Heart left ventricle (tissue), 16 donors: Measurements from ENCODE around the gene UBAP1L. TPM values are rescaled to one million over a fixed set of nuclear protein-coding genes. Genes with fewer than 3 reads are reported as not detected.

Experiments used
- ATAC-seq, 4 donors: fragments of 200-7000 bp; cut with Tn5 transposase; one replicate each; pipeline ENCODE4 v1.9.1; 2020 to 2022; ENCODE audit warnings: moderate library complexity in 4 of 4, mild to moderate bottlenecking in 3 of 4, moderate number of reproducible peaks in 1 of 4
- DNase-seq, 5 donors: peaks; one replicate each; pipeline ENCODE4 v3.0.0-alpha.2; 2020
- H3K27ac ChIP-seq, 12 donors: fragments of 200-600 bp; sonication (generic) in 4 of 12; one replicate each; pipeline versions ENCODE4 v1.5.0 to v1.8.0; 2016 to 2022; ENCODE audit warnings: mild to moderate bottlenecking in 2 of 12
- H3K27me3 ChIP-seq, 9 donors: fragments of 200-600 bp; sonication (generic) in 2 of 9; one replicate each; pipeline versions ENCODE4 v1.5.1 to v1.8.0; 2016 to 2022; ENCODE audit warnings: mild to moderate bottlenecking in 3 of 9
- H3K36me3 ChIP-seq, 9 donors: fragments of 200-600 bp; sonication (generic) in 2 of 9; one replicate each; pipeline versions ENCODE4 v1.5.0 to v1.8.0; 2018 to 2022; ENCODE audit warnings: mild to moderate bottlenecking in 2 of 9
- H3K4me1 ChIP-seq, 12 donors: fragments of 200-600 bp; sonication (generic) in 4 of 12; one replicate each; pipeline versions ENCODE4 v1.5.0 to v1.8.0; 2016 to 2022; ENCODE audit warnings: mild to moderate bottlenecking in 3 of 12
- H3K4me3 ChIP-seq, 12 donors: fragments of 200-600 bp; sonication (generic) in 4 of 12; one replicate each; pipeline versions ENCODE4 v1.5.0 to v1.8.0; 2017 to 2022; ENCODE audit warnings: mild to moderate bottlenecking in 9 of 12, moderate library complexity in 4 of 12
- H3K9me3 ChIP-seq, 12 donors: fragments of 200-600 bp; sonication (generic) in 4 of 12; one replicate each; pipeline versions ENCODE4 v1.5.0 to v1.8.0; 2016 to 2022; ENCODE audit warnings: mild to moderate bottlenecking in 1 of 12
- POLR2A ChIP-seq, 2 donors: fragments of 450-650 bp; IDR thresholded peaks; one replicate each; pipeline ENCODE4 v1.6.1; 2017; ENCODE audit warnings: antibody characterized with exemption in 2 of 2, mild to moderate bottlenecking in 2 of 2, moderate library complexity in 2 of 2
- WGBS, 4 donors: extraction: QIAGEN DNeasy Blood & Tissue Kit in 2 of 4; methylation state at CpG; one replicate each; pipeline versions ENCODE4 v1.1.5 to v1.1.7; 2013 to 2018; 5-methylcytosine and 5-hydroxymethylcytosine counted together
- intact Hi-C, 10 donors: fragments of 100-400 bp; cut with DNase I; formaldehyde crosslinking; loops; one replicate each; pipeline versions ENCODE4 v1.11.1 to v1.14.2; 2022
- polyA plus RNA-seq, 2 donors: library from polyadenylated mRNA; stranded (reverse); fragments of 200-250 nt; gene quantifications; one replicate each; pipeline ENCODE4 v1.2.3, GENCODE V29; 2013
- total RNA-seq, 9 donors: library from RNA; depleted of rRNA in 2 of 9; stranded (reverse); fragments of >200 nt in 2 of 9; fragmentation: NEBNext Ultra II Directional in 3 of 9; extraction: Animal tissue kit (Norgen Biotek cat#: 25700) in 3 of 9; gene quantifications; one replicate each; pipeline versions ENCODE4 v1.1.0 to v1.2.4, GENCODE V29; 2016 to 2023
- TF ChIP-seq, protein P1 (sequence below), 12 donors: fragments of 200-600 bp; sonication (generic) in 4 of 12; IDR thresholded peaks; one replicate each; pipeline versions ENCODE4 v1.5.0 to v1.8.0; 2018 to 2022; ENCODE audit warnings: antibody characterized with exemption in 12 of 12, mild to moderate bottlenecking in 5 of 12
- donor health status: ischemic (EF 13 %, LVEDD 7.1; RV severe dilation, severe dysfunction).
- donor health status: healthy with polysubstance abuse.
- donor health status: DM: no; HTN: yes; CAD: no.
- donor health status: DM: no; HTN: no; CAD: no.
- donor health status: ischemic (EF 25% LVEDD 6.9; RV normal size, moderate dysfunction).
- donor health status: ischemic (EF 25% LVEDD 5.7; RV mildly dilated, moderate dysfunction).
- donor health status: healthy.
- donor health status: DM: yes; HTN: yes; CAD: no.
- donor health status: ischemic (EF 35%, LVEDD 5.7; RV mildly dilated, moderate dysfunction).
- donor health status: nonischemic (EF 11% LVEDD 7.7; RV severe dilation, severe dysfunction).
- donor health status: DM: yes; HTN: yes; CAD: no.
- donor health status: PGD.
- donor health status: ischemic (EF 29% LVEDD 5.4; RV normal size, mild dysfunction).
- donor health status: nonischemic (EF 23%, LVEDD 6.1; RV moderate dilation, normal function).

Gene UBAP1L
- total and polyA plus RNA-seq, 11 donors = 0.51 to 2.2 (median 1.3) TPM

DNA sequence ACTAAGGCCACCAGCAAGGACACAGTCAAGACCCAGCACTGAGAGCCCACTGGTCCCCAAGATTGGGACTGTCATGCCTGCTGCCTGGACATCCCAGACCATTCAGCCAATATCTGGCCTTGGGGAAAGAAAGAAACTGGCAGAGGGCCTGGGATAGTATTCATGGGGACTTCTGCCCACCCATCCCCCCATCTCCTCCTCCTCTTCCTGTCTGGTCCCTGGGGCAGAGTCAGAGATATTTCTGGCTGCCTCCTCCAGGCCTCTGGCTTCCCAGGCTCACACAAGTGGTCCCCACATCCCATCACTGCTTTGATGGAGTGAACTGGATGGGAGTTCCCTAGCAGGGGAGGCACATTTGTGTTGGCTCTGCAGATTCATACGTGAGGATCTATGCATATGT is 43.0 kb downstream of the UBAP1L start:
- no peak overlapping the region for H3K4me3 ChIP-seq

DNA sequence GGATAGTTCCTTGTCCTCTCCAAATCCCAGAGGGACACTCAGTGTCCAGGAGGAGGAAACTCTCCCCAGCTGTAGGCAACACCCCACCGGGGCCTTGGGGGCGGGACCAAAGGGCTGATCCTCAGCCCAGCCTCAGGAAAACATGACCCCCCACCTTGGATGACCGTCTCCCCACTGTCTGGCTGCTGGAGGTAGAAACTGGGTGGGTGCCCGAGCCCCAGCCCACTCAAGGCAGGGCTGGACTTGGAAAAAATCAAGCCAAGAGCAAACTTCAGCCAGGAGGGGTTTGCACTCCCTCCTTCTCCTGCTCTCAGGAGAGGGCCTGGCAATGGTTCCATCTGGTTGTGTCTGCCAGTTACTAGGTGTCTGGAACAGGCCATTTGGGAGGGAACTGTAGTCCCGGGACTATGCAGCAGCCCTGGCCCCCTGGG is 43.6 kb downstream of the UBAP1L start:
- H3K4me3 ChIP-seq = no peak overlapping the region
- TF ChIP-seq, protein P1, sequence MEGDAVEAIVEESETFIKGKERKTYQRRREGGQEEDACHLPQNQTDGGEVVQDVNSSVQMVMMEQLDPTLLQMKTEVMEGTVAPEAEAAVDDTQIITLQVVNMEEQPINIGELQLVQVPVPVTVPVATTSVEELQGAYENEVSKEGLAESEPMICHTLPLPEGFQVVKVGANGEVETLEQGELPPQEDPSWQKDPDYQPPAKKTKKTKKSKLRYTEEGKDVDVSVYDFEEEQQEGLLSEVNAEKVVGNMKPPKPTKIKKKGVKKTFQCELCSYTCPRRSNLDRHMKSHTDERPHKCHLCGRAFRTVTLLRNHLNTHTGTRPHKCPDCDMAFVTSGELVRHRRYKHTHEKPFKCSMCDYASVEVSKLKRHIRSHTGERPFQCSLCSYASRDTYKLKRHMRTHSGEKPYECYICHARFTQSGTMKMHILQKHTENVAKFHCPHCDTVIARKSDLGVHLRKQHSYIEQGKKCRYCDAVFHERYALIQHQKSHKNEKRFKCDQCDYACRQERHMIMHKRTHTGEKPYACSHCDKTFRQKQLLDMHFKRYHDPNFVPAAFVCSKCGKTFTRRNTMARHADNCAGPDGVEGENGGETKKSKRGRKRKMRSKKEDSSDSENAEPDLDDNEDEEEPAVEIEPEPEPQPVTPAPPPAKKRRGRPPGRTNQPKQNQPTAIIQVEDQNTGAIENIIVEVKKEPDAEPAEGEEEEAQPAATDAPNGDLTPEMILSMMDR (IDR thresholded peaks at IDR 0.05) = no peak
- TF ChIP-seq POLR2A (IDR thresholded peaks at IDR 0.05) = no peak
- H3K27me3 ChIP-seq = peaks cover 0 to 18% (median 0%) of the 10 kb centered on the region in 9 donors
- intact Hi-C loops = no loop called here
- DNase-seq (peak; percentile 73 to 88 (median 83)), ATAC-seq (peak; percentile 60 to 75 (median 74))
- H3K36me3 ChIP-seq = no peaks in the 10 kb centered on the region
- H3K27ac ChIP-seq = peak overlapping the region; percentile 15 to 93 (median 80)
- 14 to 23% (median 15%) methylated on average over 3 to 5 of the region's 5 CpGs for WGBS, 4 donors
- H3K9me3 ChIP-seq = no peaks in the 10 kb centered on the region
- peaks cover 18 to 77% (median 47%) of the 10 kb centered on the region in 12 donors for H3K4me1 ChIP-seq

More for the DNA sequence above, 43.0 kb downstream of the UBAP1L start:
- ATAC-seq = peak; percentile 6 to 48 (median 22)
- TF ChIP-seq, protein P1 (IDR thresholded peaks at IDR 0.05) = no peak
- TF ChIP-seq POLR2A (IDR thresholded peaks at IDR 0.05) = no peak
- WGBS, 4 donors = 30 to 36% (median 31%) methylated on average over 1 of the region's 1 CpG
- DNase-seq = peak; percentile 42 to 80 (median 74)
- Histone ChIP-seq H3K4me1 (peaks cover 18 to 82% (median 49%) of the 10 kb centered on the region in 12 donors), H3K9me3 (no peaks in the 10 kb centered on the region), H3K36me3 (no peaks in the 10 kb centered on the region), H3K27me3 (peaks cover 0 to 16% (median 0%) of the 10 kb centered on the region in 9 donors), H3K27ac (peak overlapping the region; percentile 15 to 93 (median 80))
- intact Hi-C loops = no loop called here

DNA sequence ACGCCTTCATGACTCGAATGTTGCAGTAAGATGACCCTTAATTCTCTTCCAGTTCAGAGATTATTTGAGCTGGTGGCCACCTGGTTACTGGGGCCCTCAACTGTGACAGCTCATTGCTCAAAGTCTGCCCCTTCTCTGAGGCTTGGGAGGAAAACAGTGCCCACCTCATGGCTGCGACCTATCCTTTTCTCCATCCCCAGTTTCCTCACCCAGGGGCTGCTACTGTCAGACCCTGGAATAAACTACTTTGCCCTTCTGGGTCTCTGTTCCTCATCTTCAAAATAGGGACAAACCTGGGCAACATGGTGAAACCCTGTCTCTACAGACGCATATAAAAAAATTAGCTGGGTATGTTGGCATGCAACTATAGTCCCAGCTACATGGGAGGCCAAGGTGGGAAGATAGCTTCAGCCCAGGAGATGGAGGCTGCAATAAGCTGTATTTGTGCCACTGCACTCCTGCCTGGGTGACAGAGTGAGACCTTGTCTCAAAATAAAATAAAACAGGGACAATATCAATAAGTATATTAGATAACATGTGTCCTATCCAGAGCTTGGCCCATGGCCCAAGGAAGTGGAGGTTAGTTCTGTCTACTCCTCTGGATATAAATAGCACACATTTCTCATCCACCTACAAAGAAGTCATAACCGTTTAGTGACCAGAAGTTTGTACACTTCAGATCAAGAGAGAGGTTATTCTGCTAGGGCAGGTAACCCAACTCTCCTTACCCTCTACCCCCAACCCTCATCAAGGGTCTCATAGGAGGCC is 45.0 kb downstream of the UBAP1L start:
- intact Hi-C loops = no loop called here
- TF ChIP-seq, protein P1 (IDR thresholded peaks at IDR 0.05) = no peak
- no peak for TF ChIP-seq POLR2A (IDR thresholded peaks at IDR 0.05)
- Histone ChIP-seq H3K27me3 (peaks cover 0 to 23% (median 0%) of the 10 kb centered on the region in 9 donors), H3K4me3 (no peak overlapping the region), H3K27ac (peak overlapping the region; percentile 7 to 93 (median 80)), H3K4me1 (peaks cover 18 to 77% (median 45%) of the 10 kb centered on the region in 12 donors), H3K9me3 (no peaks in the 10 kb centered on the region), H3K36me3 (no peaks in the 10 kb centered on the region)
- 56 to 72% (median 61%) methylated on average over 5 of the region's 5 CpGs for WGBS, 4 donors
- DNase-seq (peak in 3 of 5 donors; percentile 45 to 81 (median 75)), ATAC-seq (peak in 2 of 4 donors; percentile 21 to 23)

DNA sequence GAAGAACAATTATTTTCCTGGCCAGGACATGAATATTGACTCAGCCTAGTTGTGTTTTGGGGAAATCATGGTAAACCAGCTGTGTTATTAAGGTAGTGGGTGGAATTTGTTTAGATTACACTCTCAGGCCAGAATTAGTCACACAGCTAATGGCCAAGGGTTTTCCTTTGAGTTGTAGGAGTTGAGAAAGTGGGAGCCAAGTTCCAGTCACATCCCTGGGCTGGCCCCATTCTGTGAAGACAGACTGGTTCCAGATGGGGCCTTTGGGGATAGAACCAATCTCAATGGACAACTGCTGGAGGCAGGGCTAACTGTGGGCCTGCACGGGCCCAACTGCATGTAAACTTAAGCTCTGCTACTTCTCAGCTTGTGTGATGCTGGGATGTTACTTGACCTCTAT is 45.8 kb downstream of the UBAP1L start:
- 40 to 63% (median 56%) methylated on average over 1 of the region's 1 CpG for WGBS, 4 donors
- Histone ChIP-seq H3K4me3 (no peak overlapping the region), H3K27me3 (peaks cover 0 to 23% (median 0%) of the 10 kb centered on the region in 9 donors), H3K9me3 (no peaks in the 10 kb centered on the region), H3K36me3 (no peaks in the 10 kb centered on the region), H3K27ac (peak overlapping the region; percentile 59 to 93 (median 81)), H3K4me1 (peaks cover 18 to 82% (median 45%) of the 10 kb centered on the region in 12 donors)
- peak; percentile 51 to 75 (median 71) for DNase-seq
- ATAC-seq = peak; percentile 21 to 72 (median 62)
- no peak for TF ChIP-seq POLR2A (IDR thresholded peaks at IDR 0.05)
- TF ChIP-seq, protein P1 (IDR thresholded peaks at IDR 0.05) = no peak
- intact Hi-C loops = no loop called here
